ENCODE data around the gene PXMP2.

The PXMP2 gene

DNA sequence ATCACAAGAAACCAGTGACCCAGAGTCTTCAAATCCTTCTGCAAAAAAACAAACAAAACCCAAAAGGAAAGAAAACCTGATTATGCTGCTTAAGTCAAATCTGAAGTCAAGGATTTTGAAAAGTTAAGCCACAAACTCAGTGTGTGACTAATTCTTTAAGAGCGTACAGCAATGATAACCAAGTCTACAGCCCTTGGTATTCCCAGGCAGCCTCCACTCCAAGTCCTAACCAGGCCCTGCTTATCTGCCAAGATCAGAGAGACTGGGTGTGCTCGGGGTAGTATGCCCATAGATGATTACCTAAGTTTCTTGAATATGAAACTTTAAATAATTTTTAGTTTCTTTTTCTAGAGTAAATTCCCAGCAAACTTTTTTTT, 36.4 kb downstream of the PXMP2 start:
- no peak for DNase-seq (ENCODE audit: low spot score)
- Histone ChIP-seq H3K4me3 (no peak overlapping the region), H3K27ac (no peak overlapping the region)
- TF ChIP-seq, protein P1, sequence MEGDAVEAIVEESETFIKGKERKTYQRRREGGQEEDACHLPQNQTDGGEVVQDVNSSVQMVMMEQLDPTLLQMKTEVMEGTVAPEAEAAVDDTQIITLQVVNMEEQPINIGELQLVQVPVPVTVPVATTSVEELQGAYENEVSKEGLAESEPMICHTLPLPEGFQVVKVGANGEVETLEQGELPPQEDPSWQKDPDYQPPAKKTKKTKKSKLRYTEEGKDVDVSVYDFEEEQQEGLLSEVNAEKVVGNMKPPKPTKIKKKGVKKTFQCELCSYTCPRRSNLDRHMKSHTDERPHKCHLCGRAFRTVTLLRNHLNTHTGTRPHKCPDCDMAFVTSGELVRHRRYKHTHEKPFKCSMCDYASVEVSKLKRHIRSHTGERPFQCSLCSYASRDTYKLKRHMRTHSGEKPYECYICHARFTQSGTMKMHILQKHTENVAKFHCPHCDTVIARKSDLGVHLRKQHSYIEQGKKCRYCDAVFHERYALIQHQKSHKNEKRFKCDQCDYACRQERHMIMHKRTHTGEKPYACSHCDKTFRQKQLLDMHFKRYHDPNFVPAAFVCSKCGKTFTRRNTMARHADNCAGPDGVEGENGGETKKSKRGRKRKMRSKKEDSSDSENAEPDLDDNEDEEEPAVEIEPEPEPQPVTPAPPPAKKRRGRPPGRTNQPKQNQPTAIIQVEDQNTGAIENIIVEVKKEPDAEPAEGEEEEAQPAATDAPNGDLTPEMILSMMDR (IDR thresholded peaks at IDR 0.05) = no peak

DNA sequence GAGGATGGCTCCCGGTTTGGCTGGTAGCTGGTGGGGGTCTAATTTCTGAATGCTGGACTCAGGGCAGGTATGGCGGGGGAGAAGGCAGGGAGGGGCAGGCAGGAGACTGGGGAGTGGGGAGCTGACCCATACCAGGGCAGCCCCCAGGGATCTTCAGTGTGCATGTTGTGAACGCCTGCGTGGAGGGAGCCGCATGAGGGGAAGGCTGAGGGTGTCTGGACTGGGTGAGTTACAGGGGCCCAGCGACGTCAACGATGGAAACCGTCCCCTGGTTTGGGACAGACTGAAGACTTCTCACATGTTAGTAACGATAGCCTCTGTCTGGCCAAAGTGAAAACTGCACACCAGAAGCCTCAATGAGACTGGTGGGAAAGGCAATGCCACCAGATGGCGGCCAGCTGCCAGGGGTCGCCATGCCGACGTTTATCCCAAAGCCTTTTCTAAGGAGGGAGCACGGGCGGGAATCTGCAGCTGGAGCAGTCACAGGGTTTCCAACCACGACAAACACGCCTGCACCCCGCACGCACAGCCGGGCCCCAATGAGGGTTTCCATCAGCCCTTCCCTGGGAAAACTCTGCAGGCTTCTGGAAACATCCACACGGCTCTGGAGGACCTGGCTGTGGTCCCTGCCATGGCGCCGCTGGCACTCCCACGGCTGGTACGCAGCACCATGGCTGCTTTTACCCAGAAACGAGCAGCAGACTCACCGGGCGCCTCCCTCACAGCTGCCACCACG, 37.3 kb downstream of the PXMP2 start:
- Histone ChIP-seq H3K27ac (no peak overlapping the region), H3K4me3 (no peak overlapping the region)
- DNase-seq (ENCODE audit: low spot score) = no peak
- TF ChIP-seq, protein P1 (IDR thresholded peaks at IDR 0.05) = no peak

DNA sequence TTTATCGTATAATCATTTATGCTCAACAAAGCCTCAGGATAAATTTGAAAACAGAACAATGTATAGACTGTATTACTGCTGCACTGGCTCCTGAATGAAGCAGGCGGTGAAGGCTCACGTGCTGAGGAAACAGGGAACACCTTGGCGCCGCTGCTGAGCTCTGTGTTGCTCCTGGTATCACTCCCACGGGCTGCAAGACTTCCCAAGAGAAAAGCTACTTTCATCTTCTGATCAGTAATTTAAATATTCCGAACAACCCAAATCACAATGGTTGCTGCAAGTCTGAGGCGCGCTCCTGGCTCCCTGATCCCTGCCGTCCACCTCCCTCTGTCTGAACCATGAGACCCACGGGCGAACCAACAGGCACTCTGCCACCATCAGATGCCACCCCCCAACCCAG, 39.0 kb downstream of the PXMP2 start:
- TF ChIP-seq, protein P1 (IDR thresholded peaks at IDR 0.05) = no peak

DNA sequence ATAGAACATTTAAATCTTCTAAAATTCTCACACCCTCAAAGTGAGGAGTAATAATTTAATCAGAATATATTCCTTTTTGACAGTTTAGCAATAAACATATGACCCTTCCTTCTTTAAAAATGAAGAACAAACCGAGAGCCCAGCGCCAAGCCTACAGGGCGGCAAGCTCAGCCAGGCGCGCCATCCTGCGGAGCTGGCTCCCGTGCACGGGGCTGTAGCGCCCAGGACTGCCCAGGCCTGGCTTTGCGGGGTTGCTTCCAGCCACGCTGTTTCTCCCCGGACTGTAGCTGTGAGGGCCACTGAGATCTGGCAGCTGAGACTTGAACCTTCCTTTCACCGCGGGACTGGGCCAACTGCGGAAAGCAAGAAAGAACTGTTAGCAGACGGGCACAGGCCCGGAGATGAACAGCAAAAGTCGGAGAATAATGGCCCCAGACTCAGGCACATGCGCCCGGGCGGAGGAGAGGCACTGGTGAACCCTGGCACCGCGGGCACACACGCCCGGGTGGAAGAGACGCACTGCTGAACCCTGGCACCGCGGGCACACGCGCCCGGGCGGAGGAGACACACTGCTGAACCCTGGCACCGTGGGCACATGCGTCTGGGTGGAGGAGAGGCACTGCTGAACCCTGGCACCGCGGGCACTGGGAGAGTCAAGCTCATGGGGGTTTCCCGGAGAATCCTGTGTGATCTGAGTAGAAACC, 39.9 kb downstream of the PXMP2 start:
- TF ChIP-seq, protein P1 (IDR thresholded peaks at IDR 0.05) = no peak
- Histone ChIP-seq H3K4me3 (no peak overlapping the region), H3K27ac (no peak overlapping the region)
- DNase-seq (ENCODE audit: low spot score) = no peak

More for the DNA sequence above, 39.0 kb downstream of the PXMP2 start:
- Histone ChIP-seq H3K27ac (no peak overlapping the region), H3K4me3 (no peak overlapping the region)
- DNase-seq (ENCODE audit: low spot score) = no peak

DNA sequence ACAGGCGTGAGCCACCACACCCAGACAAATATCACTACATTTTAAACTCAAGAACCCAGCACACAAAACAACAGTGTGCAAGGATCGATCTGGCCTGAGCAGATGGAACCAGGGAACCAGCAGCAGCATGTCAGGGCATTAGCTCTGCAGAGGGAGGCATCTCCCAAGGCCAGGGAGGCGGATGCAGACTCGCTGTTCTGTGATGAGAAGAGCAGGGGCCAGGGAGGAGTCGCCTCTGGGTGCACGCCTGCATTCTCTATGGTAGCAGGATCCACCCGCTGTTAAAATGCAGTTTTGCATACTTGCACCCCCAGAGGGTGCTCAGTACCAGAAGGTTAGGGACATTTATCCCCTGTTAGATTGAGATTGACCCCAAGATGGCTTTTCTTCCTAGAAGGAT, 41.1 kb downstream of the PXMP2 start:
- TF ChIP-seq, protein P1 (IDR thresholded peaks at IDR 0.05) = no peak
- Histone ChIP-seq H3K27ac (no peak overlapping the region), H3K4me3 (no peak overlapping the region)
- no peak for DNase-seq (ENCODE audit: low spot score)

DNA sequence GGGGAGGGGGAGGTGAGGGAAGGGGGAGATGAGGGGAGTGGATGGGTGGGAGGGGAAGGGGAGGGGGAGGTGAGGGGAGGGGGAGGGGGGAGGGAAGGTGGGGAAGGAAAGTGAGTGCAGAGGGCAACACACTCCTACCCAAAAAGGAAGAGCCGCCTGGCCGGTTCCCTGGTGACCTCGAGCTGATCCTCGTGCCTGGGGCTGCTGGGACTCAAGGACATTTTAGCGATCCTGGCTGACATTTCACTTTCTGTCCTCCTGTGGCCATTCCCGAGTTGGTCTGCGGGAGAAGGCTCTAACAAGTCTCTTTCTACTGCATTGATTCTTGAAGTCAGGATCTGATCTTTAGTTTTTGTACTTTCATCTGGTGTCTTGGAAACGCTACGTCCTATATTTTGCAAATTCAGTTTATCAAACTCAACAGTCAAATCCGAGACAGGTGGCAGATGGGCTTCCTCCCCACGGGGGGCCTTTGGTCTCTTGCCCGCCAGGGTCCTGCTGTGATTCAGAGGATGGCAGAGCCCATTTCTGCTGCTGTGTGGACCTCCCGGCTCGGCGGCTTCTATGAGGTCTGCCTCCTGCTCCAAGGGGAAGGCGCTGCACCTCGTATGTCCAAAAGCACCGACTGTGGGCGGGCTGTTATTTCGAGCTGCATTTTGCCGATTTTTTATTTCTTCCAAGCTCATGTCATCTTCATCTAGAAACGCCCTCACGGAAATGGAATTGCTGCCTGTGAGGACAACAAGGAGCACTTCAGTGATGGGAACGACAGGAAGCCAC, 42.3 kb downstream of the PXMP2 start:
- Histone ChIP-seq H3K27ac (no peak overlapping the region), H3K4me3 (no peak overlapping the region)
- TF ChIP-seq, protein P1 (IDR thresholded peaks at IDR 0.05) = no peak
- DNase-seq (ENCODE audit: low spot score) = no peak

Data from coronary artery (tissue), 2 donors.